ENCODE data around the gene ACYP2. TPM values are rescaled to one million over a fixed set of nuclear protein-coding genes. Genes with fewer than 3 reads are reported as not detected.

The ACYP2 gene
- total and polyA plus RNA-seq, 12 donors = 36.9 to 101 (median 53.1) TPM

DNA sequence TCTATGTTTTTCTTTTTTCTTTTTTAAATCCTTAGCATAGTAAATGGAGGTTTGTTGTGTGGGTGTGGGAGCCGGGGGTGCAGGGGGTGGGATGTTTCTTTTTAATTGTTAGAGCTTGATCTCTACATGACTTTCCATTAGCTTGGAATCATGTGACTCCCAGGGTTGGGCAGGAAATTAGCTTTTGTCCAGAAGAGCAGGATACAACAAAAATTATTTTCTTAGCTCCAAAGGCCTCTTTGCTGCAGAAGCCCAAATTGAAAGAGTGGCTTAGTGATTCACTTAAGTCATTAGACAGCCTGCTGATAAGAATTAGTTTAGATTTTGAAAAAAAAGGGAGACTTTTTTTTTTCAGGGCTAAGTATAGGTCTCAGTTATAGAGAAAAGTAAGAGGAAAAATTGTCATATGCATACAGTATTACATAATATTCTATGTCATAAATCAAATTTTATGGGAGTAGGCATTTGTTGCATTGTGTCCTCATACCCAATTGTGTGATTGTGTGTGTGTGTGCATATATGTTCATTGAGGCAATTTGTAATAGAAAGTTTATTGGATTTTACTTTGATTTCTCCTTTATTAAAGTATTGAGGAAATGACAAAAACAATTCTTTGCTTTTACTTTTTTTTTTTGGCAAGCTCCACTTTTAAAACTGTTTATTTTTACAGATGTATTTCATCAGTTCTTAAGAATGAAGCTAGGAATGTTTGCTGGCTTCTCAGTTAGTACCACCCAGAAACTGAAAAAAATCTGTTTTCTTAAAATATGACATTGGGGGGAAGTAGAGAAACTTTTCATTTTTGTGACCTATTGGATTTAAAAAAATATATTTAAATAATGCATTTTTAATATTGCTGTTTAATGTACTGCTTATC, 93.2 kb downstream of the ACYP2 start:
- Histone ChIP-seq H3K36me3 (replicated peaks in 1 of 2) (no peaks in the 10 kb centered on the region), H3K4me3 (no peak overlapping the region), H3K9me3 (replicated peaks in 1 of 3) (no peaks in the 10 kb centered on the region), H3K4me1 (replicated peaks in 1 of 2) (peaks cover 35 to 41% of the 10 kb centered on the region in 2 donors), H3K27ac (peak overlapping the region; percentile 1 to 78 (median 60)), H3K27me3 (no peaks in the 10 kb centered on the region)
- whole genome bisulfite sequencing, 4 donors = 52 to 71% (median 56%) methylated on average over 1 of the region's 1 CpG
- DNase-seq = peak in 1 of 7 donors; percentile 17
- TF ChIP-seq, protein P1, sequence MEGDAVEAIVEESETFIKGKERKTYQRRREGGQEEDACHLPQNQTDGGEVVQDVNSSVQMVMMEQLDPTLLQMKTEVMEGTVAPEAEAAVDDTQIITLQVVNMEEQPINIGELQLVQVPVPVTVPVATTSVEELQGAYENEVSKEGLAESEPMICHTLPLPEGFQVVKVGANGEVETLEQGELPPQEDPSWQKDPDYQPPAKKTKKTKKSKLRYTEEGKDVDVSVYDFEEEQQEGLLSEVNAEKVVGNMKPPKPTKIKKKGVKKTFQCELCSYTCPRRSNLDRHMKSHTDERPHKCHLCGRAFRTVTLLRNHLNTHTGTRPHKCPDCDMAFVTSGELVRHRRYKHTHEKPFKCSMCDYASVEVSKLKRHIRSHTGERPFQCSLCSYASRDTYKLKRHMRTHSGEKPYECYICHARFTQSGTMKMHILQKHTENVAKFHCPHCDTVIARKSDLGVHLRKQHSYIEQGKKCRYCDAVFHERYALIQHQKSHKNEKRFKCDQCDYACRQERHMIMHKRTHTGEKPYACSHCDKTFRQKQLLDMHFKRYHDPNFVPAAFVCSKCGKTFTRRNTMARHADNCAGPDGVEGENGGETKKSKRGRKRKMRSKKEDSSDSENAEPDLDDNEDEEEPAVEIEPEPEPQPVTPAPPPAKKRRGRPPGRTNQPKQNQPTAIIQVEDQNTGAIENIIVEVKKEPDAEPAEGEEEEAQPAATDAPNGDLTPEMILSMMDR (IDR thresholded peaks at IDR 0.05) = no peak
- TF ChIP-seq POLR2A (IDR thresholded peaks at IDR 0.05) = no peak
- intact Hi-C loops (cut with DNase I) = no loop called here

DNA sequence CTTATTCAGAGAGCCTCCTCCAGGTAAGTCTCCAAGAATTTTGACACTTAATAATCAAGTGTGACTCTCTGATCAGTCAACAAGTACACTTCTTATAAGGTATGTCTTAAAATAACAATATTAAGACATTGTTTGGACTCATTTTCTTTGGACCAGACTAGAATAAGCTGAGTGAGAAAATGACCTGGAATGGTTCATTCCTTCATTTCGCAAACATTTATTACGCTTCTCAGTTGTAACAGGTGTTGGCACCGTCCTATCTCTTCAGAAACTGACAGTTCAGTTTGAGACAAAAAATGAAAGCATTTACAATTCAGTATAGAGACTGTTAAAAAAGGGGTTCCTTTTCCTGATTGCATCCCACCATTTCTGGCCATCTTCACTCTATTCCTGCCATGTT, 94.0 kb downstream of the ACYP2 start:
- intact Hi-C loops (cut with DNase I) = no loop called here

DNA sequence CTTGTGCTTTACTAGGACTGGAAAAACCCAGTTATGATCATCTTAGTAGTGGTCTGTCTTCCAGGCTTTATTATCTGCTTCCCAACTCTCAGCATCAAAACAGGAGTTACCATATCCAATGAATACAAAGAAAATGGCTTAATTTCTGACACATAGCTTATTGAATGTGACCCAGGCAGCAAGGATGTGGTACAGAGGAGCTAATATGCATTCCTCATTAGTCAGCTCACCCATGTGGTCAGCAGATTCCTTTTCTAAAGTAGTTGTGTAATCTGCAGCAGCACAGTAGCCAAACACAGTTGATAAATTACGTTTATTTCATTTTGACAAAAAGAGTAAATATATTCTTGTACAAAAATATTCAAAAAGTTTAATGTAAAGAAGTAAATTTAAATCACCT, 97.0 kb downstream of the ACYP2 start:
- DNase-seq = peak in 5 of 7 donors; percentile 21 to 50 (median 43)
- Histone ChIP-seq H3K4me1 (replicated peaks in 1 of 2) (peaks cover 26 to 32% of the 10 kb centered on the region in 2 donors), H3K27me3 (no peaks in the 10 kb centered on the region), H3K36me3 (replicated peaks in 1 of 2) (no peaks in the 10 kb centered on the region), H3K9me3 (replicated peaks in 1 of 3) (peaks cover 0 to 4% (median 0%) of the 10 kb centered on the region in 3 donors), H3K4me3 (no peak overlapping the region), H3K27ac (peak overlapping the region in 1 of 5 donors; percentile 68)
- TF ChIP-seq, protein P1 (IDR thresholded peaks at IDR 0.05) = no peak
- no peak for TF ChIP-seq POLR2A (IDR thresholded peaks at IDR 0.05)
- intact Hi-C loops (cut with DNase I) = no loop called here
- 30 to 42% (median 31%) methylated on average over 1 of the region's 1 CpG for WGBS, 4 donors

More for the DNA sequence above, 94.0 kb downstream of the ACYP2 start:
- no peaks in the 10 kb centered on the region for H3K27me3 ChIP-seq
- TF ChIP-seq POLR2A (IDR thresholded peaks at IDR 0.05) = no peak
- TF ChIP-seq, protein P1 (IDR thresholded peaks at IDR 0.05) = no peak
- peaks cover 35 to 41% of the 10 kb centered on the region in 2 donors for H3K4me1 ChIP-seq (replicated peaks in 1 of 2)
- no peaks in the 10 kb centered on the region for H3K36me3 ChIP-seq (replicated peaks in 1 of 2)
- no peak overlapping the region for H3K4me3 ChIP-seq
- WGBS, 4 donors = 73 to 93% (median 91%) methylated on average over 3 of the region's 3 CpGs
- H3K27ac ChIP-seq = peak overlapping the region in 3 of 5 donors; percentile 7 to 78 (median 67)
- no peak for DNase-seq
- no peaks in the 10 kb centered on the region for H3K9me3 ChIP-seq (replicated peaks in 1 of 3)

DNA sequence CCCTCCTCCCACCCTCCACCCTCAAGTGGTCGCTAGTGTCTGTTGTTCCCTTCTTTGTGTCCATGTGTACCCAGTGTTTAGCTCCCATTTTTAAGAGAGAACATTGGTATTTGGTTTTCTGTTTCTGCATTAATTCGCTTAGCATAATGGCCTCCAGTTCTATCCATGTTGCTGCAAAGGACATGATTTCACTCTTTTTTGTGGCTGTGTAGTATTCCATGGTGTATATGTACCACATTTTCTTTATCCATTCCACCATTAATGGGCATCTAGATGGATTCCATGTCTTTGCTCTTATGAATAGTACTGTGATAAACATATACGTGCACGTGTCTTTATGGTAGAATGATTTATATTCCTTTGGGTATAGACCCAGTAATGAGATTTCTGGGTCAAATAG, 97.7 kb downstream of the ACYP2 start:
- no peak overlapping the region for H3K27ac ChIP-seq

More for the DNA sequence above, 97.7 kb downstream of the ACYP2 start:
- Histone ChIP-seq H3K4me3 (no peak overlapping the region), H3K36me3 (replicated peaks in 1 of 2) (no peaks in the 10 kb centered on the region), H3K4me1 (replicated peaks in 1 of 2) (peaks cover 21 to 26% of the 10 kb centered on the region in 2 donors), H3K27me3 (no peaks in the 10 kb centered on the region), H3K9me3 (replicated peaks in 1 of 3) (peaks cover 0 to 4% (median 0%) of the 10 kb centered on the region in 3 donors)
- TF ChIP-seq, protein P1 (IDR thresholded peaks at IDR 0.05) = no peak
- TF ChIP-seq POLR2A (IDR thresholded peaks at IDR 0.05) = no peak
- intact Hi-C loops (cut with DNase I) = no loop called here
- no peak for DNase-seq
- WGBS, 4 donors = 97 to 98% (median 98%) methylated on average over 4 of the region's 4 CpGs
